ENCODE measurements around the gene ATP9A.
A peak's percentile ranks its signal among the peaks of the same experiment; 100 is the strongest.

ATP9A gene

GRCh38 chr20:51592564-51592963 is 175.6 kb downstream of the ATP9A start:
- no peak for DNase-seq (ENCODE audit: low read depth, low spot score)
- no peak overlapping the region for H3K4me3 ChIP-seq (ENCODE audit: low read depth, low read length)
- CTCF ChIA-PET = interaction anchor here (1.1 to 6.3 kb wide), 2 partner anchors 193 to 207 kb away, joined by 3 to 138 read pairs; no protein-coding TSS in a partner anchor
- TF ChIP-seq CTCF (IDR thresholded peaks at IDR 0.05; ENCODE audit: insufficient read depth, low read length, missing control alignments) = no peak
- POLR2A ChIA-PET = no interaction called here

GRCh38 chr20:51591871-51592270 is 176.3 kb downstream of the ATP9A start:
- no peak for DNase-seq (ENCODE audit: low read depth, low spot score)
- no peak for TF ChIP-seq CTCF (IDR thresholded peaks at IDR 0.05; ENCODE audit: insufficient read depth, low read length, missing control alignments)
- POLR2A ChIA-PET = no interaction called here
- H3K4me3 ChIP-seq (ENCODE audit: low read depth, low read length) = no peak overlapping the region
- CTCF ChIA-PET = interaction anchor here (0.9 to 1.6 kb wide), 5 partner anchors 61 to 604 kb away, joined by 3 to 19 read pairs (median 5); no protein-coding TSS in a partner anchor

GRCh38 chr20:51588762-51589161 is 179.4 kb downstream of the ATP9A start:
- CTCF ChIA-PET = no interaction called here

GRCh38 chr20:51587145-51587544 is 181.0 kb downstream of the ATP9A start:
- no peak for TF ChIP-seq CTCF (IDR thresholded peaks at IDR 0.05; ENCODE audit: insufficient read depth, low read length, missing control alignments)
- ChIA-PET POLR2A (no interaction called here), CTCF (interaction anchor here (1.2 to 4.9 kb wide), 7 partner anchors 8 to 220 kb away, joined by 3 to 34 read pairs (median 5); no protein-coding TSS in a partner anchor)
- no peak overlapping the region for H3K4me3 ChIP-seq (ENCODE audit: low read depth, low read length)
- DNase-seq (ENCODE audit: low read depth, low spot score) = no peak

More at GRCh38 chr20:51588762-51589161, 179.4 kb downstream of the ATP9A start:
- DNase-seq (ENCODE audit: low read depth, low spot score) = no peak
- no peak for TF ChIP-seq CTCF (IDR thresholded peaks at IDR 0.05; ENCODE audit: insufficient read depth, low read length, missing control alignments)
- no peak overlapping the region for H3K4me3 ChIP-seq (ENCODE audit: low read depth, low read length)
- POLR2A ChIA-PET = interaction anchor here (0.7 kb wide), 2 partner anchors 88 to 318 kb away, joined by 3 read pairs; no protein-coding TSS in a partner anchor

GRCh38 chr20:51586005-51586440 is 182.2 kb downstream of the ATP9A start:
- POLR2A ChIA-PET = interaction anchor here (0.8 kb wide), 1 partner anchor 235 kb away, joined by 3 read pairs; no protein-coding TSS in a partner anchor
- TF ChIP-seq CTCF (IDR thresholded peaks at IDR 0.05; ENCODE audit: insufficient read depth, low read length, missing control alignments) = no peak
- CTCF ChIA-PET = interaction anchor here (0.7 to 4.9 kb wide), 9 partner anchors 9 to 604 kb away, joined by 3 to 34 read pairs (median 5); no protein-coding TSS in a partner anchor
- H3K4me3 ChIP-seq (ENCODE audit: low read depth, low read length) = no peak overlapping the region
- peak; percentile 88 for DNase-seq (ENCODE audit: low read depth, low spot score)

GRCh38 chr20:51585148-51585547 is 183.0 kb downstream of the ATP9A start:
- ChIA-PET POLR2A (no interaction called here), CTCF (interaction anchor here (0.8 to 4.9 kb wide), 3 partner anchors 10 to 22 kb away, joined by 4 to 34 read pairs (median 4); no protein-coding TSS in a partner anchor)
- no peak for DNase-seq (ENCODE audit: low read depth, low spot score)
- no peak overlapping the region for H3K4me3 ChIP-seq (ENCODE audit: low read depth, low read length)
- TF ChIP-seq CTCF (IDR thresholded peaks at IDR 0.05; ENCODE audit: insufficient read depth, low read length, missing control alignments) = no peak

All from AG04449 (cell line).